ENCODE data around the gene KMT5C. TPM values are rescaled to one million over a fixed set of nuclear protein-coding genes. Genes with fewer than 3 reads are reported as not detected.
A peak's percentile ranks its signal among the peaks of the same experiment; 100 is the strongest.

The KMT5C gene
- total and polyA plus RNA-seq, 8 donors, result 4.3 to 27.4 (median 8.9) TPM

- Histone ChIP-seq H3K9me3 (no peaks in the 10 kb centered on the region), H3K27me3 (no peaks in the 10 kb centered on the region), H3K4me1 (no peaks in the 10 kb centered on the region), H3K36me3 (peaks cover 0 to 4% (median 0%) of the 10 kb centered on the region in 3 donors), H3K4me3 (no peak overlapping the region), H3K27ac (no peak overlapping the region)
- WGBS, 2 donors, result 92 to 93% methylated on average over 32 to 41 of the region's 41 CpGs
- DNase-seq, result peak in 1 of 6 donors; percentile 63
- no peak for ATAC-seq
- no peak for FAIRE-seq
- intact Hi-C loops (cut with DNase I), result no loop called here
- TF ChIP-seq CTCF (IDR thresholded peaks at IDR 0.05), result no peak
Measured at GRCh38 chr19:55346725-55347441, 7.2 kb downstream of the KMT5C start.

GRCh38 chr19:55347442-55348009 lies 7.8 kb downstream of the KMT5C start:
- Histone ChIP-seq H3K9me3 (no peaks in the 10 kb centered on the region), H3K4me1 (no peaks in the 10 kb centered on the region), H3K27me3 (no peaks in the 10 kb centered on the region), H3K36me3 (peaks cover 0 to 4% (median 0%) of the 10 kb centered on the region in 3 donors), H3K4me3 (no peak overlapping the region), H3K27ac (no peak overlapping the region)
- no peak for FAIRE-seq
- WGBS, 2 donors, result 89 to 91% methylated on average over 10 of the region's 10 CpGs
- intact Hi-C loops (cut with DNase I), result no loop called here
- peak in 1 of 6 donors; percentile 61 for DNase-seq
- no peak for TF ChIP-seq CTCF (IDR thresholded peaks at IDR 0.05)
- no peak for ATAC-seq

DNA sequence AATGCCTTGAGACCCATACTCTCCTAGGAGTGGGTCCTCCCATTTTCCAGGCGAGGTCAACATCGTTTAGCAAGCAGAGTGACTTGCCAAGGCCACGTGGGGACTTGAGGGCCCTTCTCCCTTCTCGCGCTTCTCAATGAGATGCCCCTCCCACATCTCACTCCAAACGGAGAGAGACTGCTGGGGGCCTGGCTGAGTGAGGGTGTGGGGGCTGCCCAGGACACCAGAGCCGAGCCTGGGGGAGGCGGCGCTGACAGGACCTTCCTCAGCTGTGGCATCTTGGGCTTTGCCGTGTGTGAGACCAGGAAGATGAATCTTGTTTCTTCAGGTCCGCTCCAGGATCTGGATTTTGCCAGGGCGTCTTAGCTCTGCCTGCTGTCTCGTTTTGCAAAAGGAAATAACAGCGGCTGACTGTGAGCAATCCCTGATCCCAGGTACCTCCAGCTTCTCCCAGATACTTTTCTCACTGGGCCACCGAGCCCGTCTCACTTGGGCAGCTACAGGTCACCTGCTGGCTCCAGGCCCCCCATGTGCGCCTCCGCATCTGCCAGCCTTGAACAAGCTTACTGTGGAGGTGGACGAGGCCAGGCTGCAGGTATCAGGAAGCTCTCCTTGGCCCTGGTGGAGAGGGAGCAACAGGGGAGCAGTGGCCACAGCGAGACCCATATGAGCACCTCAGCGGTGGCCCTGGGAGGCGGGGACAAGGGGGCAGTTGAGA lies 8.8 kb downstream of the KMT5C start:
- no peak overlapping the region for H3K4me3 ChIP-seq
- intact Hi-C loops (cut with DNase I), result no loop called here
- no peak overlapping the region for H3K27ac ChIP-seq
- ATAC-seq (no peak), DNase-seq (peak in 1 of 6 donors; percentile 48), FAIRE-seq (no peak)
- H3K36me3 ChIP-seq, result no peaks in the 10 kb centered on the region
- H3K4me1 ChIP-seq, result peaks cover 0 to 1% (median 0%) of the 10 kb centered on the region in 3 donors
- H3K9me3 ChIP-seq, result no peaks in the 10 kb centered on the region
- 78% methylated on average over 22 of the region's 22 CpGs for WGBS, 2 donors
- H3K27me3 ChIP-seq, result peaks cover 0 to 2% (median 0%) of the 10 kb centered on the region in 4 donors
- TF ChIP-seq CTCF (IDR thresholded peaks at IDR 0.05), result no peak

DNA sequence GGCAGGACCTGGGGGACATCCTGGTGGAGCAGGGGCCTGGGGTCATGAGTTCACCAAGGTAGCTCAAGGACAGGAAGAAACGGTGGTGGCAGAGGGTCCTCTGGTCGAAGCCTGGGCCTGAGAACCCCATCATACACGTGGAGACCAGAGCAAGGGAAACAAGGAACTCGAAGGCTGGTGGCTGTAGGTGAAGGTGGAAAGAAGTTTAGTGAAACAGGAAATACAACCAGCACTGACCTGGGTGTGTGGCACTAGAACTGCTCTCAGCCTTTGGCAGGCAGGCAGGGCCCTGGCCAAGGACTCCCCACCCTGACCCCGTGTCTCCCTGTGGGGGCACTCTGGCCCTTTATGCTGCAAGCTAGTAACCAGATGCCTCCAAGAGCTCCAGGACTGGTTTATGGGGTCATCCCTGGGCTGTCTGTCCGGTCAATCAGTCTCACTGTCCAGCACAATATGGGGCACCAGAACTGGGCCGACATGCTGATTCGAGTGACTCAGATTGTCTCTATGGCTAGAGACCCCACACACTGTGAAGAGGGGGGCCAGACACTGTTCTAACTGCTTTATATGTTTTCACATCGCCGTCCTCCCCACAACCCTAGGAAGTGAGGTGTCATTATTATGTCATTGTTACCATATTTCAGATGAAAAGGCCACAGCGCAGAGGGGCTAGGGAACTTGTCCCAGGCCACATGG lies 11.1 kb downstream of the KMT5C start:
- H3K9me3 ChIP-seq, result no peaks in the 10 kb centered on the region
- no peak for ATAC-seq
- DNase-seq, result no peak
- intact Hi-C loops (cut with DNase I), result no loop called here
- H3K4me1 ChIP-seq, result peaks cover 0 to 3% (median 0%) of the 10 kb centered on the region in 3 donors
- no peak for TF ChIP-seq CTCF (IDR thresholded peaks at IDR 0.05)
- H3K27ac ChIP-seq, result no peak overlapping the region
- no peak overlapping the region for H3K4me3 ChIP-seq
- 58 to 59% methylated on average over 11 of the region's 11 CpGs for WGBS, 2 donors
- H3K27me3 ChIP-seq, result peaks cover 0 to 5% (median 0%) of the 10 kb centered on the region in 4 donors
- no peak for FAIRE-seq
- no peaks in the 10 kb centered on the region for H3K36me3 ChIP-seq
